GDM1 (cell line): ENCODE data around the gene FPGS.
"Not testable (repeated sequence)": the region's sequence is repeated elsewhere in the genome, so short reads cannot be mapped to it uniquely, and the experiment has no call there.

Experiments
- DNase-seq: peaks from one replicate; lab custom pipeline; 2025; lab: John Stamatoyannopoulos, UW

The FPGS gene

GRCh38 chr9:127838375-127839078 is 35.8 kb downstream of the FPGS start:
- no peak for DNase-seq

GRCh38 chr9:127841087-127841835 is 38.6 kb downstream of the FPGS start:
- no peak for DNase-seq

DNA sequence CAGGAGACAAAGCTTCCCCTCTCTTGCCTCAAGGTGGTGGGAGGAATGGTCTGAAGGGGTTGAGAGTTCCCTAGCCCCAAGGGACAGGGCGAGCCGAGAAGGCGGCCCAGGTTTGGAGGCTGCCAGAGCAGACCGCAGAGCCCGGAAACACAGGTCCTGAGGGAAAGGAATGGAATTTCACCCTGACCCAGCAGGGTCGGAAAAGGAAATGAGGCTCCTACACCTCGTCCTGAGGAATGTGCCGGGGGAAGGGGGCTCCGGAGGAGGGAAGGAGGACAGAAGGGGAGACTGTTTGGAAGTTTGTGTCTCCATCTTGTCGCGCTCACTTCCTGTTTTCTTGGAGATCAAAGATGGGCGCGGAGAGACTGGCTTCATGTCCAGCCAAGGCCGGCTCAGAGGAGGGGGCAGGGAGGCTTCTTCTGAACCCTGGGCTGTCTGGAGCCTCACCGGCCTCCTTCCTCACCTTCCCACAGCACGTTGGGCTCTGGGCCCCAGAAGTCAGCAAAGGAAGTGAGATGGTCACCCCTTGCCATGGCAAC is 42.2 kb downstream of the FPGS start:
- DNase-seq = no peak

GRCh38 chr9:127845619-127846018 is 42.9 kb downstream of the FPGS start:
- not testable (repeated sequence) for DNase-seq

GRCh38 chr9:127846443-127847177 is 43.9 kb downstream of the FPGS start:
- DNase-seq = no peak

- DNase-seq = no peak
Measured at GRCh38 chr9:127847178-127847510, 44.5 kb downstream of the FPGS start.

GRCh38 chr9:127847833-127848755 is 45.4 kb downstream of the FPGS start:
- DNase-seq = no peak

DNA sequence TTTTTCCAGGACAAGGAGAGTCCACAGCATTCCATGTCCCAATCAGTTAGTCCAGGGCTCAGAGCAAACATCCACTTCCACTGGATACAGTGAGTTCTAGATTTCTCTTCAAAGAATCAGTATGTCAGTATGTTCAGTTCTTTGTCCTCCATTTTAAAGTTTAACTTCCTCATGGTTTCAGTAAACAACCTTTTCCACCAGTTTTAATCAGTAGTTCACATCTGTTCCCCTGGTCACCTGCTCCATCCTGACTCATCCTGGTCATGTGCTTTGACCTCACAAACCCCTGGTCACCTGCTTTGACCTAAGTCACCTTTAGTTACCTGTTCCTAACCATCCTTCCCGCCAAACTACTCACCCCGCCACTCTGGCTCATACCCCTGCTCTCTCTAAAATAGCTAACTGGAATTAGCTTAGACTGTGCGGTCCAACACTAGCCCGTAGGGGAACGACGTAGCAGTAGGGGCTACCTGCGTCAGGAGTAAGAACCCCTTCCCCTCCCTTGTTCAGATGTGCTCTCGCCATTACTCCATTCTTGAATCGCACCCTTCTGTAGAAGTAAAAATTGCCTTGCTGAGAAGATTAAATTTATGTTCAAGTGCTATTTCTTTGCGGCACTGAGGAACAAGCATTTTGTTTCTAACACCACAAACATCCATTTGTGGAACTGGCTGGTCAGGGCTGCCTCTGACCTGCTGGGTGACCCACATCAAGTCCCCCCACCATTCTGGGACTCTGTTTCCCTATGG is 46.2 kb downstream of the FPGS start:
- DNase-seq = no peak

- DNase-seq = no peak
Measured at GRCh38 chr9:127850286-127850830, 47.7 kb downstream of the FPGS start.

DNA sequence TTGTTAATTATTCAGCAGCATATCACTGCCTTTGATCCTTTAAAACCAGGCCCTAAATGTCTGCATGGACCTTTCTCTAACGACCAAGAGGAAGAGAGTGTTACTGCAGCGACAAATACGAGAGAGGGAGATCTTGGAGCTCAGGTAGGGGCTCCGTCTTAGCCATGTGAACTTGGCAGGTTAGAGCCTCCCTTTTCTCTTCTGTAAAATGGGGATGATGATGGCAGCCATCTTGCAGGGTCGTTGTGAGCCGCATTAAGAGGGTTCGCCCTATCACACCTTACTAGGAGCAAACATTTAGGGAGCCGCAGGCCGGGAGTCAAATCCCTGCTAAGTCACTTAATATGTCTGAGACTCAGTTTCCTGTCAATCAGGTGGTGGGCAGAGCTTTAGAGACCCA is 50.1 kb downstream of the FPGS start:
- no peak for DNase-seq

DNA sequence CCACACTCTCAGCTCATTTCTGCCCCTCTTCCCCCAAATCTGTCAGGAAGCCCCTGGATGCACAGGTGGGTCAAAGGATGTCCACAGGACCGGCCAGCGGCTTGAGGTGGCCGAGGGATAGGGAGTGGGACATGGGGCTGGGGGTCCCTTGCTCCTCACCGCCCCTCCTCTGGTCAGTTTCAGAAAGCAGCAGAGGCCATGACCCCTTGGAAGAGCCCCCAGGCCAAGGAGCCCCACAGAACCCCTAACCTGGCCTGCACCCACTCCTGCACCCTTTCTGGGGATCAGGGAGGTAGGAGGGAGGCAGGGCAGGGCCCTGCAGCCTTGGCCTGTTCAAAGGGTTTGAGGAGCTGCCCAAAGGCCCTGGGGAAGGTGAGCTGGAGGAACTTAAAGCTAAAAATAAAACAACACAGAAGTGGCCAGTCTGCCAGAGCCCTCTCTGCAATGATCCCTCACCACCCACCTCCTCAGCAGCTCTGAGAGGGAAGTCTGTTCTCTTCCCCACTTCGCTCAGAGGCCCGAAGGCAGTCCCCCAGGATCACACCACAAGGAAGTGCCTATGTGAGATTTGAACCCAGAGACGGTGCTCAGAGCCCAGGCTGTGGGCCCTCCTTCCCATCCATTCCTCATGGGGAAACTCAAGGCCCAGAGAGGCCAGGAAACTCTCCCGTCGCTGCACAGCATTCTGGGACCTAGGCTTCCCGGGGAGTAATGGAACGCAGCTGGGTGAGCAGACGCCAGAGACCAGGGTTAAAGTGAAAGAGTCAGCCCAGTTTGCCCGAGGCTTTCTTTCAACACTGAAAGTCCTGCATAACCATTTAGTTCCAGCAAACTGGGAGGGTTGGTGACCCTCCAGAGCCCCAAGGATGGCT is 50.9 kb downstream of the FPGS start:
- no peak for DNase-seq

DNA sequence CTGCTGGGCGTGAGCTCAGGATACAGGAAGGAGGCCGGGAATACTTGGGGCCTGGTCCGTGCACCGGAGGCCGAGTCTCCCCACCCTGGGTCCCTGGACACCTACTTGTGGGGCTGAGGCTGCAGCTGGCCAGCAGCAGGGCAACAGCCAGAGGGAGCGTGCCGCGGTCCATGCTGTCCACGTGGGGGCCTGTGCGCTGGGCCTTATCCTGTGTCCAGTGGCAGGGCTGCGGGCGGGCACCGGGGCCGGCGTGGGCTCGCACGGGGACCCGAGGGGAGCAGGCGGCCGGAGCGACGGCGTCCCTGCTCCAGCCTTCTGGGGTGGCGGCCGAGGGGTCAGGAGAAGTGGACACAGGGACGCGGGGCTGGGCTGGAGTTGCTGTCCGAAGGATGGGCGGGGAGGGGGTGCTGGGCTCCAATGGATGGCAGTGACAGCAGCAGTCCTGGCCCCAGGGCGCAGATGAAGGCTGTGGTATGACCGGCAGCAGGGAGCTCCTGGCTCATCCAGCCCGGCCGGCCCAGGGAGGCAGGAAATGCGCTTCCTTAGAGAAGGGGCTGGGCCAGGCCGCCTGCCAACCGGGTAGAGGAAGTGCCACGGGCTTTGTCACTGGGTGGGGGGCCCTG is 51.6 kb downstream of the FPGS start, which contains the start of gene ENG:
ENG (minus strand) TSS at position 475 of the 623 bp plus-strand sequence; CDS start at position 172, 303 bp downstream.
- peak; percentile 50 for DNase-seq

DNA sequence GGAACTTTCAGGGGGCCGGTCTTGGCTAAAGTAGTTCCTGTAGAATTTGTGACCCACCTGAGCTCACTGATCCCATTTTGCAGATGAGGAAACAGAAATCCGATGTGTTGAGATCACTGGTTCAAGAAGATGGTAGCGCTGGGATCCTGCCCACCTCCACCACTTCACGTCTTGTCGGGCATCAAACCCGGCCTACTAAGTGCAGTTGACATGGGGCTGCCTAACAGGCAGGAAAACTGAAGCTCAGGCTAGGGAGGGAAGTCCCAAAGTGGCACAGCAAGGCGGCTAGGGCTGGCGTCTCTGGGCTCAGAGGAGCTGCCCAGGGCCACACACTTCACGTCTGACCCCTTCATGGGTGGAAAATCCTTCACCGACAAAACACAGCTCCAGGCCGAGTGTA is 52.3 kb downstream of the FPGS start:
- no peak for DNase-seq

DNA sequence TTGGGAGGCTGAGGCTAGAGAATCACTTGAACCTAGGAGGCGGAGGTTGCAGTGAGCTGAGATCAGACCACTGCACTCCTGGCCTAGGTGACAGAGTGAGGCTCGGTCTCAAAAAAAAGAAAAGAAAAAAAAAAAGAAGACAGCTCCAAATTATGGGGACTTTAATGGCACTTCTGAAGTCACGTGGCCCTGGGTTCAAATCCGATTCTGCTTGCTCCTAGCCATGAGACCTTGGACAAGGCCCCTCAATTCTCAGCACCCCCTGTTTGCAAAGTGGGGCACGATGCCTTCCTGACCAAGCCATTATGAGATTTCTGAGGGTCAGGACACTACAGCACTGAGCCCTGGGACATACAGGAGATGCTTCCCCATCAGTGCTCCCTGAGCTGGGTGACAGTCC is 52.8 kb downstream of the FPGS start:
- DNase-seq = no peak

GRCh38 chr9:127856094-127856728 is 53.5 kb downstream of the FPGS start:
- no peak for DNase-seq

- no peak for DNase-seq
Measured at GRCh38 chr9:127856729-127857116, 54.0 kb downstream of the FPGS start.

DNA sequence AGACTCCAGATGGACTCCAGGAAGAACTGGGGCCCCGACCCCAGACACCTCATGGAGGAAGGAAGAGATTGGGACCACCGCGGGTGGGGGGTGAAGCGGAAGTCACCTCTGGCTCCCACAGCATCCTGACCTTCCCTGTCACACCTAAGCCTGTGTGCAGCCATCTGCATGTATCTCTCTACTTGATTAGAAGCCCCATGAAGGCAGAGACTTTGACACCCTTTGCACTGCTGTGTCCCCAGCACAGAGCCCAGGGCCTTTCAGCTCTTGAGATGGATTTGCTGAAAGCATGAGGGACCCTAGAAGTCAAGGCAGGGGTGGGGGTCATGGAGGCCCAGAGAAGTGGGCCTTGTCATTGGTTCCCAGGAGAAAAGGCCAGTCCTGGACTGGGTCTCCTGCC is 54.6 kb downstream of the FPGS start:
- DNase-seq = no peak

DNA sequence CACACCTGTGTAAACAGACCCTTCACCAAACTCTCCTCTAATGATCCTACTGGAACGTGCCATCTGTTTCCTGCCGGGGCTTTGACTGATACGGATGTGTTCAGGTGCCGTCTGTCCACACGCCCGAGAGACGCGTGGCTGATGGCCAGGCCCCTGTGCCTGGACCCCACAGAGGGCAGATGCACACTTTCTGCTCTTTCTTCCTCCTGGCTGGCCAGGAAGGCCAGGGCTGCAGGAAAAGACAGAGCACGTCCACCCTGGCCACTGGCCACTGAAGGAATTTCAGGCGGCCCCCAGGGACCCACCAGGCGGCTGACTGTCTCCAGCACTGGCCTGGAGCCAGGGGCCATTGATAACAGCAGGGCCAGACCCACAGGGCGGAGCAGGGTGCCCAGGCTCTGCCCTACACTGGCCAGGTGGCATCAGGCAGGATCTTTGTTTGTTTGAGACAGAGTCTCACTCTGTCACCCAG is 55.4 kb downstream of the FPGS start:
- DNase-seq = peak; percentile 38
